GM18519 (cell line): Measurements from ENCODE around the gene ZNF684.
A peak's percentile ranks its signal among the peaks of the same experiment; 100 is the strongest.
"Not testable (repeated sequence)": the region's sequence is repeated elsewhere in the genome, so short reads cannot be mapped to it uniquely, and the experiment has no call there.

Source experiments
- ATAC-seq: cut with Tn5 transposase; IDR thresholded peaks from one replicate; pipeline ENCODE4 v1.9.1; 2021; ENCODE audit warnings: mild to moderate bottlenecking, moderate library complexity; ENCODE audit not compliant: unreplicated experiment, low FRiP score

The ZNF684 gene

DNA sequence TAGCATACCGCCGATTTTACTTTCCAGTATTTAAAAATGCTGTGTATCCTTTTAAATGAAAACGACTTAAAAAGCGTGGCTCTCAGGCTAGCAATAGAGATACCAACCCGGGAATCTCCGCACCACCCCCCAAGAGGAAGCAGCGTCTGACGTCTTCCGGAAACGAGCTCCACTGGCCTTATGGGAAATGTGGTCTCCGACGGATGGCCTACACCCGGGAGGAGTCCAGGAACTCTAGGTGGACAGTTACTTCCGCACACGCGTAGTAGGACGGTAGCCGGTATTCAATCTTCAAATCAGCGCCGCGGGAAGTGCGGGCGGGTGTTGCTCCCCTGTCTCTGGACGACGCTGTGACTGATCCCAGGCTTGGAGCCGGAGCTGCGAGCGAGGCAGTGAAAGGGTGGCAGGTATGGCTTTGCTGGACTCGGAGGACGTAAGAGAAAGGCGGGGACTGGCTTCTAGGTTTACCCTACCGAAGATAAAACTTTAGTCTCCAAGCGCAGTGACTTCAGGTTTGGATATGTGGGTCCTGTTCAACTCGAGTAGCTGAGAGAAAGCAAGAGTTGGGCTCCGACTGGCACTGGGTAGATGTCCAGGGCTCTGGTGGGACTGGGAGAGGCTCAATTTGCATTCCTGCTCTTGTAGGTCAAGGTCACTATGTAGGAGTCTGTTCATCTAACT is at the start of gene ZNF684:
Gene ZNF684, plus strand, starts transcription at position 257 of the 681 bp plus-strand sequence. CDS start 1,530 bp downstream, outside the sequence.
- ATAC-seq = peak; percentile 70

DNA sequence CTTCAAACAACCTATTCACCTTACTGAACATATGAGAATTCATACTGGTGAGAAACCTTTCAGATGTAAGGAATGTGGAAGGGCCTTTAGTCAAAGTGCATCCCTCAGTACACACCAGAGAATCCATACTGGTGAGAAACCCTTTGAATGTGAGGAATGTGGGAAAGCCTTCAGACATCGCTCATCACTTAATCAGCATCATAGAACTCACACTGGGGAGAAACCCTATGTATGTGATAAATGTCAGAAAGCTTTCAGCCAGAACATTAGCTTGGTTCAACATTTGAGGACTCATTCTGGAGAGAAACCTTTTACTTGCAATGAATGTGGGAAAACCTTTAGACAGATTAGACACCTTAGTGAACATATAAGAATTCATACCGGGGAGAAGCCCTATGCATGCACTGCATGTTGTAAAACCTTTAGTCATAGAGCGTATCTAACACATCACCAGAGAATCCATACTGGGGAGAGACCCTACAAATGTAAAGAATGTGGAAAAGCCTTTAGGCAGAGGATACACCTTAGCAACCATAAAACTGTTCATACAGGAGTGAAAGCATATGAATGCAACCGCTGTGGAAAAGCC is 36.0 kb upstream of the ZNF684 start:
- ATAC-seq = no peak

DNA sequence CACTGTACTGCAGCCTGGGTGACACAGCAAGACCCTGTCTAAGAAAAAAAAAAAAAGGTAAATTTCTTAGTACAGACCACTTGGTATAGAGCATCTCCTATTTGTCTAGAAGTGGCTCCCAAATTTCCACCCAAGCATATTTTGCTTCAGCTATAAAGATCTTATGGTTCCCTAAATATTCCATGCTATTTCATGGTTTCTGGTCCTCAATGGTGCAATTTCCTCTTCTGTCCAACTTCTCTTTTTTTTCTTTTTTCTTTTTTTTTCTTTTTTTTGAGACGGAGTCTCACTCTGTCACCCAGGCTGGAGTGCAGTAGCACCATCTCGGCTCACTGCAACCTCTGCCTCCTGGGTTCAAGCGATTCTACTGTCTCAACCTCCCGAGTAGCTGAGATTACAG is 28.8 kb upstream of the ZNF684 start:
- ATAC-seq = not testable (repeated sequence)

DNA sequence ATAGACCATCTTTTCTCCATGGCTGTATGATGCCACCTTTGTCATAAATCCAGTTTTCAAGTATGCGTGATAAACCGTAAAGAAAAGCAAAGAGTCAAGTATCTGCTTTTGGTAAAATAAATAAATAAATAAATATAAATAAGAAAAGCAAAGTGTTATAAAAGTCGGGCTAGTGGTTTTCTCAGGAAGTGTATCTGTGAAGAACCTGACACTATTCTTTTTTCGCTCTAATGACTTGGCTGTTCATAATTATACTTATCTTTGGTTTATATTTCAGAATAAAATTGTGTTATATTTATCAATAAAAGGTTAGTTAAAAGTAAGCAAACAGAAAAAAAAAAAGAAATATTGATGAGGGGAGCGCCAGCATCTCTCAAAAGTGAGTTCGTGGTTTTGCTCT is 23.5 kb upstream of the ZNF684 start:
- no peak for ATAC-seq

DNA sequence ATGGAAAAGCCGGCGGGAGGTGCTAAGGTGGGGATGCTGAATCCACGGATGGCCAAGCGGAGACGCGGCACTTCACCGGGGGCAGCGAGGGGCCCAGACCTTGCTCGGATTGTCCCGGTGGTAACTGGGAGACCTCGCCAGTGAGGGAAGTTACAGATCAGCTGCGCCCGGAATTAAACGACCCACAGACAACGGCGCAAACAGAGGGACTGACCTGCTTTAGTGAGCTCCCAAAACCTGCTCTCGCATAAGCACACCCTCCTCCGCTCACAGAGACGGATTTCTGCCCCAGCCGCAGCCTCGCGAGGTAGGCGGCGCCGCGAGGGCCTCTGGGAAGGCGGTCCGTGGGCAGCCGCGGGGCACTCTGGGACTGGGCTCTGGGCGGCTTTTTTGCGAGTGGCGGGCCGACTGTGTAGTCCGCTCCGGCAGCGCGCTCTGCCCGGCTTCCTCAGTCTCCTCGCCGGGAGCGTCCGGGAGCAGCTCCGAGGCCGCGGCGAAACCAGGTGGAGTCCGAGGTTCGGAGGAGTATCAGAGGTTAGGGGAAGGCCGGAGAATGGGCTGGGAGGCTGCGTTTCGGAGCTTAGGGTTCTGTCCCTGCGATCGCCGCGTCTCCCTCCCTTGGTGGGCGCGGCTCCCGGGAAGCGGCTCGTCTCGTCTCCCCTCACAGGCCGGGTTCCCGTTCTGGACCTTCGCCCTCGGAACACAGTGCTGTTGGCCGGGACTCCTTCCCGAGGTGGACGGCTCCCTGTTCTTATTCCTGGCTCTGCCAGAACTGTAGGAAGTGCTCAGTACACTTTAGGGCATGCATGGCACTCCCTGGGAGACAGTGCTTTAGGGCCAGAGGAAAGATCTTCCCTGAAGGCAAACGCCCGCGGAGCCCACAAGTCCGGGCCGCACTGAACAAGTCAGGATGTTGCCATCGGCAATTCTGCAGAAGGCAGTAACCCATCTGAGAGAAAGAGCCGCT is 22.8 kb upstream of the ZNF684 start, which contains the start of gene EXO5:
Gene EXO5, plus strand, starts transcription at position 393 of the 967 bp plus-strand sequence. CDS start 5,778 bp downstream, outside the sequence.
- peak; percentile 58 for ATAC-seq

DNA sequence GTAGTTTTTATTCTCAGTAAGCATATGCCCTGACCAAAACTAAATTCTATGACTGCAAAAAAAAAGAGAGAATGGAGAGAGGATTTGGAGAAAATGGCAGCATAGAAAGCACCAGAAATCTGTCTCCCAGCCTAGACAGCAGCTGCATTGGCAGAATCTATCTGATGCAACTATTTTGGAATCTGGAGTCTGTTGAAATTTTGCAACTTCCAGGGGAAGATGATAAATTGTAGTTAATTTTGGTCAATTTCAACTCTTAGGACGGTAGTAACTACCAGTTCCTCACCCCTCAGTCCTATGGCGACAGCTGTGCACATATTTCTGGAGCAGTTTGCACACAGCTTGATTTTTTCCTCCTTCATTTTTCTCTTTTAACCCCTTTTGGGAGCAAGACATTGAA is 11.9 kb upstream of the ZNF684 start:
- no peak for ATAC-seq

DNA sequence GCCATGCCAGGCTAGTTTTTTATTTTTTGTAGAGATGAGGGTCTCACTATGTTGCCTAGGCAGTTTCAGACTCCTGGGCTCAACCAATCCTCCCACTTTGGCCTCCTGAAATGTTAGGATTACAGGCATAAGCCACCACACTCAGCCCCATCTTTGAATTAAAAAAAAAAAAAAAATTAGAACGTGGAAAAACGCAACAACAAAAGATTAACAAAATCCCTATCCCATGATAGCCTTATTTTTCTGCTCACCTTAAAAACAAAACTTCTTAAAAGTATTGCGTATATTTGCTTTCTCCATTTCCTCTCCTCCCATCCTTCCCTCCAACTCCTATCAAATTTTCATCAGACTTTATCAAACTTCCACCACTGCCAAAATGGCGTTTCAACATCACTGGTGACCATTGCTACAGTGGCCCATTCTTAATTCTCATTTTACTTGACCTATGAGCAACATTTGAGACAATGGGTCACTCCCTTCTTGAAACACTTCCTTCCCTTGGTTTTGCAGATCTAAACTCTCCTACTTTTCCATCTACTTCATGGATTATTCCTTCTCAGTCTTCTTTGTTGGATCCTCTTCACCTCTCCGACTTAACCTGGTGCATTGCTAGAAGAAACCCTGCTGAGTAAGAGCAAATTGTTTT is 579 bp upstream of the ZNF684 start:
- no peak for ATAC-seq

DNA sequence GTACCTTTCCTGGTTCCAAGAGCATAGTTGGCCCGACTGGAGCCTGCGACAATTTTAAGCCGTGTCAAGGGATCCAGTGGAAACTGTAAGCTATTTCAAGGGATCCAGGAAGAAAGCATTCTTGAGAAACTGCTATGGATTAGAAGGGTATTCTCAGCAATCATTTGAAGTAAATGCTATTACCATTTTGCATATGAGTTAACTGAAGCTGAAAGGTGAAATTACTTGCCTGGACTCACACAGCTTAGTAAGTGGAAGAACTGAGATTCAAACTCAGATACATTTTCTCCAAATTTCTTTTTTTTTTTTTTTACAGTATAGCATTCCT is 589 bp downstream of the ZNF684 start:
- ATAC-seq = no peak

DNA sequence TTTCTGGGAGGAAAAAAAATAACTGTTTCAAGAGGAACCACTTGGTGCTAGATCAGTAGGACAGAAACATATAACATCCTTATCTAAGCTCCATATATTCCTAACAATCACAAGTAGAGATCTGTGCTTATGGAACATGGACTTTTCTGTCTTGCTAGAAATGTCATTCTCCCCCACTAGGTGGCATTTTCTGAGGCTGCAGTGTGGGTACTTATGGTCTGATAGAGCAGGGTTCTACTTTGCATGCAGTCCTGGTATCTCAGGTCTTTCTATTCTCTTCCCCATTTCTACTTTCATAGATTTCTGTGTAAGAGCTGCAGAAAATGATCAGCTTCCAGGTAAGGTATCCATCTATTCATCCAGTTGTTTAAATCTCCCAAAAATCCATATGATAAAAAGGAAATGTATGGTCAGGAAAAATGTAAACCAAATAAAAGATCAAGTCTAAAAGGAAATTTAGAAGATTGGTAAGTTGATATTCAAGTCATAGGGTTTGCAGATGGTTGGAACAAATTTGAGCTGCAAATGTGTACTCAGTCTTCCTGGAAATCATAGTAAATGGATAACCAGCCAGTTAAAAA is 1.5 kb downstream of the ZNF684 start:
- peak; percentile 40 for ATAC-seq

DNA sequence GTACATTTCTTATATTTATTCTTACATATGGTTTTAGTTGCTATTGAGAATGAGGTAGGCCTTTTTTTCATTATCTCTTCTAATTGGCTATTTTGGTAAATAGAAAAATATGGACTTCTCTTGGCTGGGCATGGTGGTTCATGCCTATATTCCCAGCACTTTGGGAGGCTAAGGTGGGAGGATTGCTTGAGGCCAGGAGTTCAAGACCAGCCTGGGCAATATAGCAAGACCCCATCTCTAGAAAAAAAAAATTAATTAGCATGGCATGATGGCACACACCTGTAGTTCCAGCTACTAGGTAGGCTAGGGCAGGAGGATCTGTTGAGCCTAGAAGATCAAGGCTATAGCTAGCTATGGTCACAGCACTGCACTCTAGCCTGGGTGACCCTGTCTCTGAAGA is 3.2 kb downstream of the ZNF684 start:
- no peak for ATAC-seq

DNA sequence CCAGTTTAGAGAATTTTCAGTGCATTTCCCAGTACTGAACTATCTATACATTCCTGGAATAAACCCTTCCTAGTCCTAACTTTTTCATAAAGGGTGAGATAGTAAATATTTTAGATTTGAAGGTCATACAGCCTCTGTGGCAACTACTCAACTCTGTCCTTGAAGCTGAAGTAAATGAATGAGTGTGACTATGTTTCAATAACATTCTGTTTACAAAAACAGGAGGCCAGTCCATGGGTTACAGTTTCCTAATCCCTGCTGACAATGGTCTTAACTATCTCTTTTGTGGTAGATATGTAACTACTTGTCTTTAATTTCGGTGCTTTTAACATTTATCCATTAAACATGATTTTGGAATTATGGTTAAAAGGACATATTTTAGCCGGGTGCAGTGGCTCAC is 4.3 kb downstream of the ZNF684 start:
- ATAC-seq = no peak

DNA sequence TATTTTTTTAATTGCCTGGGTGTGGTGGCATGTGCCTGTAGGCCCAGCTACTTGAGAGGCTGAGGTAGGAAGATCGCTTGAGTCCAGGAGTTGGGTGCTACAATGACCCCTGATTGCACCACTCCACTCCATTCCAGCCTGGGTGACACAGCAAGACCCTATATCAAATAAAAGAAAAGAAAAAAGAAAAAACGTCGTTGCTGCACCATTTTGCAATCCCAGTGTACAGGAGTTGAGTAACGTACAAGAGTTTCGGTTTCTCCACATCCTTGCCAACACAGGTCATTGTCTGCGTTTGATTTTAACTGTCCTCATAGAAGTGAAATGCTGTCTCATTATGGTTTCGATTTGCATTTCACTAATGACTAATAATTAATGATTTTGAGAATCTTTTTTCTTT is 7.9 kb downstream of the ZNF684 start:
- no peak for ATAC-seq

DNA sequence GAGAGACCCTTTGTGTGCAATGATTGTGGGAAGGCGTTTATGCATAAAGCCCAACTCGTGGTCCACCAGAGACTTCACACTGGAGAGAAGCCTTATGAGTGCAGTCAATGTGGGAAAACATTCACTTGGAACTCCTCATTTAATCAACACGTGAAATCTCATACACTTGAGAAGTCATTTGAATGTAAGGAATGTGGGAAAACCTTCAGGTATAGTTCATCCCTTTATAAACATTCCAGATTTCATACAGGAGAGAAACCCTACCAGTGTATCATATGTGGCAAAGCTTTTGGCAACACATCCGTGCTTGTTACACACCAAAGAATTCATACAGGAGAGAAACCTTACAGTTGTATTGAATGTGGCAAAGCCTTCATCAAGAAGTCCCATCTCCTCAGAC is 15.5 kb downstream of the ZNF684 start:
- no peak for ATAC-seq

DNA sequence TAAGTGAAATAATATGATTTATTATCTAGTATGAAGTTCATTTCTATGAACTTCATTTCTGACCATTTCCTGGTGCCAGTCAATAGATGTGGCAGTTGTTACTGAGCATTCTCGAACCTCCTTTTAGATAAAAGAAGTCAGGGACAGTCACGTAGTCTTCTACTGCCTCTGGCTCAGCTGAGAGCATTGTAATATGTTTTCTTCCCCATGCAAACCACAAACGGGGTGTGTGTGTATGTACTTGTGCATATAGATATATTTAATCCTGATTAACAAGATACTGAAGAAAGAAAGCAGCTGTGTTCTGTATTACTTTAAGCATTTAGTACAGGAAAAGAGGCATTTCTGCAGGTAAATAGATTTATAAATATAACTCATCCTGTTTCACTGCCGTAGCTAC is 21.6 kb downstream of the ZNF684 start:
- ATAC-seq = no peak

DNA sequence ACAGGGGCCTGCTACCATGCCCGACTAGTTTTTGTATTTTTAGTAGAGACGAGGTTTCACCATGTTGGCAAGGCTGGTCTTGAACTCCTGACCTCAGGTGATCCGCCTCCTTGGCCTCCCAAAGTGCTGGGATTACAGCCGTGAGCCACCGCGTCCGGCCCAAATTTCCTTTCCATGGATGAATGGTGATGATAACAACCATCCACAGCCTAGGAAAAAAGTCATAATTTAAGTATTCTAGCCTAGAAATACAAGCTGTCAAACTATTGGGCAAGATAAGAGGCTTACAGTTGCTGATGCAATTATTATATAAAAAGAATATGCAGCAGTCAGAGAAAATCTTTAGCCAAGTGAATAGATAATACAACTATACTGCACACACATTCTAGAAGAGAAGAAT is 23.4 kb downstream of the ZNF684 start:
- not testable (repeated sequence) for ATAC-seq

DNA sequence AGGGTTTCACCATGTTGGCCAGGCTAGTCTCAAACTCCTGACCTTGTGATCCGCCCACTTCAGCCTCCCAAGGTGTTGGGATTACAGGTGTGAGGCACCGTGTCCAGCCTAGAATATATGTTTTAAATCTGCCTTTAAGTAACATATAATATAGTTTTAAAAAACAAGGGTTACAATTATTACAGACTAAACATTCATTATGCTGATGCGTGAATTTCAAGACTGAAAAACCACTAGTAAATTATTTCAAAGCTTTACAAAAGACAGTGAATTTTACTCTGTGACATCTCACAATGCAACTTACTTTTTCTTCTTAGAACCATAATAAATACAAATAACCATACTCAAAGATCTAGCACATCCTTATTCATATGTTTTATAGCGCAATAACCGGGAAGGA is 24.7 kb downstream of the ZNF684 start:
- ATAC-seq = no peak

DNA sequence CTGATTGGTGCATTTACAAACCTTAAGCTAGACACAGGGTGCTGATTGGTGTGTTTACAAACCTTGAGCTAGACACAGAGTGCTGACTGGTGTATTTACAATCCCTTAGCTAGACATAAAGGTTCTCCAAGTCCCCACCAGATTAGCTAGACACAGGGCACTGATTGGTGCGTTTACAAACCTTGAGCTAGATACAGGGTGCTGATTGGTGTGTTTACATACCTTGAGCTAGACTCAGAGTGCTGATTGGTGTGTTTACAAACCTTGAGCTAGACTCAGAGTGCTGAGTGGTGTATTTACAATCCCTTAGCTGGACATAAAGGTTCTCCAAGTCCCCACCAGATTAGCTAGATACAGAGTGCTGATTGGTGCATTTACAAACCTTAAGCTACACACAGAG is 26.8 kb downstream of the ZNF684 start:
- ATAC-seq = not testable (repeated sequence)

DNA sequence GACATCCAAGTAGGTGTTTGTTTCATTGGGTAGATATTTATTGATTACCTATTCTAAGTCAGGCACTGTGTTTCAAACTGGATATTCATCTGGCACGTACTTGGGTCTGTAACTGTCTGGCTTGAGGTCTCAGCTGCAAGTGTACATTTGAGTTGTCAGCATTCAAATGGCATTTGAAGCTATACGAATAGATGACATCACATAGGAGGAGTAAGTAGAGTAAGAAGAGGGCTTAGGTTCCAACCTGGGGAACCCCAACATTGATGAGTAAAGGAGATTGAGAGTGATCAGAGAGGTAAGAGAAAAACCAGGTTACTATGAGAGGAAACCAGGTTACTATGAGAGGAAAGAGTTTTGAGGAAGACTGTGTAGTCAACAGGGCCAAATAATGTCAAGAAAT is 30.7 kb downstream of the ZNF684 start:
- ATAC-seq = no peak

DNA sequence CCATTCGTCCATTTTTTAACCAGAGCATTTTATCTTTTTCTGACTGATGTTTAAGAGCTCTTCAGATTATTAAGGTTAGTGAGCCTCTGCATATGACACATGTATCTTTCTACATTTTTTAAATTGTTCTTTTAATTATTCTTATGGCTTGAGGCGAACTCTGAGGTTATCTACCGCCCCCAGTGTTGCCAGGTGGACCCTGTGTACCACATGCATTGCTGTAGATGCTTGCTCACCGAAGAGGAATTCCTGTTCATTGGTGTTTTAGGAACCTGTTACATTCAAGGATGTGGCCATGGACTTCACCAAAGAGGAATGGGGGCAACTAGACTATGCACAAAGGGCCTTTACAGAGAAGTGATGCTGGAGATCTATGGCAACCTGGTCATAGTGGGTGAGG is 31.8 kb downstream of the ZNF684 start:
- no peak for ATAC-seq

DNA sequence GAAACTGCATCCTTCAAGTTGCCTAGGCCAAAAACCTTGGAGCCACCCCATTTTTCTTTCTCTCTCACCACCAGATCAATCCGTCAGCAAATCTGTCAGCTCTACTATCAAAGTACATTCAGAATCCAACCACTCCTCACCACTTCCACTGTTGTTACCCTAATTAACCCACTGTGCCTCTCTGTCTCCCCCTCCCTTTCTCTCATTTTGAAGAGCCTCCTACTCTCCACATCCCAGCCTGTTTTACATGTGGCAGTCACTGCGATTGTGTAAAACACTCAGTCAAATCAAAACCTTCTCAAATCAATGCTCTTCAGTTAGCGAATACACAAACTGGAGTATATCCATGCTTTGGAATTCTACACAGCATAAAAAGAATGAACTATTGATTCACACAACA is 33.1 kb downstream of the ZNF684 start:
- ATAC-seq = no peak
